Prostate gland (tissue), 2 donors: ENCODE data around the gene PSMA8. TPM values are rescaled to one million over a fixed set of nuclear protein-coding genes. Genes with fewer than 3 reads are reported as not detected.
A peak's percentile ranks its signal among the peaks of the same experiment; 100 is the strongest.

ENCODE experiments used
- DNase-seq: peaks from one replicate; pipeline ENCODE4 v3.0.0-alpha.2; 2019; ENCODE audit warnings: low spot score
- H3K27ac ChIP-seq, 2 donors: fragments of 200-600 bp; sonication (generic); 2 replicates each; pipeline ENCODE4 v1.5.1; 2017 to 2019
- H3K27me3 ChIP-seq: fragments of 200-600 bp; sonication (generic); replicated peaks from 2 replicates; pipeline ENCODE4 v1.5.1; 2019; ENCODE audit not compliant: insufficient read depth
- H3K36me3 ChIP-seq, 2 donors: fragments of 200-600 bp; sonication (generic); 1 replicate in 1 of 2; 2 replicates in 1 of 2; pipeline versions ENCODE4 v1.5.1 to v1.8.1; 2017 to 2019
- H3K4me1 ChIP-seq: fragments of 200-600 bp; sonication (generic); replicated peaks from 2 replicates; pipeline ENCODE4 v1.5.1; 2019
- H3K4me3 ChIP-seq, 2 donors: fragments of 200-600 bp; sonication (generic); 2 replicates each; pipeline ENCODE4 v1.5.1; 2017 to 2019
- H3K9me3 ChIP-seq: fragments of 200-600 bp; sonication (generic); 2 replicates; pipeline ENCODE4 v1.5.1; 2017
- CTCF ChIP-seq, 4 experiments: fragments of 200-600 bp in 2 of 4; fragments of 450-650 bp in 2 of 4; sonication (generic) in 2 of 4; IDR thresholded peaks; 1 replicate in 3 of 4; 2 replicates in 1 of 4; pipeline ENCODE4 v1.5.1; 2016 to 2019; ENCODE audit warnings: antibody characterized with exemption in 4 of 4, mild to moderate bottlenecking in 2 of 4, moderate library complexity in 2 of 4
- POLR2A ChIP-seq: fragments of 450-650 bp; IDR thresholded peaks from one replicate; pipeline ENCODE4 v1.6.1; 2016; ENCODE audit warnings: antibody characterized with exemption, mild to moderate bottlenecking
- POLR2AphosphoS5 ChIP-seq: sonication (generic); formaldehyde crosslinking; IDR thresholded peaks from one replicate; pipeline ENCODE4 v1.6.1; 2017; ENCODE audit warnings: antibody characterized with exemption
- WGBS: methylation state at CpG from one replicate; pipeline ENCODE4 v1.1.5; 2018; 5-methylcytosine and 5-hydroxymethylcytosine counted together
- intact Hi-C: fragments of 100-400 bp; cut with DNase I; formaldehyde crosslinking; loops from one replicate; pipeline ENCODE4 v1.14.2; 2022
- total RNA-seq, 2 donors: library from RNA; depleted of rRNA; stranded (reverse); fragments of >200 nt; gene quantifications; one replicate each; pipeline ENCODE4 v1.1.0, GENCODE V29; 2016

PSMA8 gene
- total RNA-seq, 2 donors from 2014 or later: 2.9 TPM; not detected in 1

DNA sequence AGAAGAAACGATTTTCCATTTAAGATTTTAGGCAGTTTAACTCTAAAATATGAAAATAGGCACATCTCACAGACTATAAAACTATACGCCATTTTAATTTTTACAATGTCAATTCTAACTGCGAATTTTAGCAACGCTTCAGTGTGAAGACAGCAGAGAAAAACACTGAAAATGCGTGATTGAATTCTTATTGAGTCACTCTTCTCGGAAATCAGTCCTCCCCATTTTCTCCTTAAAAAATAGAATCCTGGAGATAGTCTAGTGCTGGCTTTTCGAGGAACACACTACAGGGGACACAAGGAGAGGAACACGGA lies 92.2 kb downstream of the PSMA8 start:
- peak overlapping the region; percentile 77 to 82 for H3K4me3 ChIP-seq
- TF ChIP-seq POLR2A (no peak), POLR2AphosphoS5 (no peak), CTCF (IDR thresholded peaks at IDR 0.05) (no peak)
- H3K27me3 ChIP-seq: no peaks in the 10 kb centered on the region
- no peaks in the 10 kb centered on the region for H3K36me3 ChIP-seq
- peaks cover 4% of the 10 kb centered on the region for H3K4me1 ChIP-seq
- no peaks in the 10 kb centered on the region for H3K9me3 ChIP-seq
- DNase-seq: no peak
- intact Hi-C loops: loop anchor here (2.0 to 10.0 kb wide), 2 partner anchors 135 to 319 kb away; partner anchors contain the start of genes KCTD1 and SS18
- peak overlapping the region; percentile 68 to 71 for H3K27ac ChIP-seq
- WGBS: 5% methylated on average over 8 of the region's 8 CpGs

DNA sequence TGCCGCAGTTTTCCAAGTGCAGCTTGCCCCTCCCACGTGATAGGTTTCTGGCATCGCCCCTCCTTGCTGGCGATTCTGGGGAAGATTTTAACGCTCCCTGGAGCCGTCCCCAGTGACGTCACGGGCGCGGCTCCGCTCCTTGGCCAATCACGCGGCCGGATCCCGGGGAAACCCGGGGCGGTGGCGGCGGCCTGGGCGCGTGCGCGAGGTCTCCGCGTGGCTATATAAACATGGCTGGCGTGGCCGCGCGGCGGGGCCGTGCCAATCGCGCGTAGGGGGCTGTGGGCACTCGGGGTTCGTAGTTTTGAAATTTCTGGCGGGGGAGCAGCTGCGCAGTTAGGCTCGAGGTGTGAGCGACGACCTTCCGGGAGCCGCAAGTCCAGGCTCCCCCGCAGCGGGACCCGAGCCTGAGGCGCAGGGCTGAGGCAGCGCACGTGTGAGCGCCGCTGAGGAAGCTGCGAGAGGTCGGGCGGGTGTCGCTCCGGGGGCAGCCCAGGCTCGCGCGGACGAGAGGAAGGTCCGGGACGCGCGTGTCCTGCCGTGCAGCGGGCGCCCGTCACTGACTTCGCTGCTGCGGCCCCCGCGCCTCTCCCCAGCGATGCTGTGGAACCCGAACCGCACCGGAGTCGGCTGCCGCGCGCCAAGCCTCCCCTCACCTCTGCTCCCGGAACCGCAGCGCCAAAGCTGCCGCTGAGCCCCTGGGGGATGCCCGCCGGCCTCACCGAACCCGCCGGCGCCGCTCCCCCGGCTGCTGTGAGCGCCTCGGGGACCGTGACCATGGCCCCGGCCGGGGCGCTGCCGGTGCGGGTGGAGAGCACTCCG lies 92.8 kb downstream of the PSMA8 start, which contains the start of gene TAF4B:
TAF4B (plus strand) TSS at position 217 of the 822 bp plus-strand sequence; CDS start at position 706, 489 bp downstream.
- peaks cover 4% of the 10 kb centered on the region for H3K4me1 ChIP-seq
- H3K27me3 ChIP-seq: no peaks in the 10 kb centered on the region
- H3K36me3 ChIP-seq: no peaks in the 10 kb centered on the region
- H3K9me3 ChIP-seq: no peaks in the 10 kb centered on the region
- TF ChIP-seq CTCF (IDR thresholded peaks at IDR 0.05) (no peak), POLR2A (peak; percentile 88), POLR2AphosphoS5 (peak; percentile 96)
- H3K4me3 ChIP-seq: peak within 1 kb of the TSS; percentile 77 to 82
- intact Hi-C loops: loop anchor here (2.0 to 10.0 kb wide), 2 partner anchors 136 to 318 kb away; partner anchors contain the start of genes KCTD1 and SS18
- WGBS: under 1% methylated on average over 38 of the region's 101 CpGs
- H3K27ac ChIP-seq: peak within 1 kb of the TSS; percentile 68 to 71
- DNase-seq: peak; percentile 93

- 16% methylated on average over 28 of the region's 28 CpGs for WGBS
- TF ChIP-seq POLR2A: no peak
- no peak for TF ChIP-seq POLR2AphosphoS5
- TF ChIP-seq CTCF (IDR thresholded peaks at IDR 0.05): no peak
- Histone ChIP-seq H3K4me1 (peaks cover 4% of the 10 kb centered on the region), H3K36me3 (no peaks in the 10 kb centered on the region), H3K4me3 (peak overlapping the region; percentile 77 to 82), H3K27me3 (no peaks in the 10 kb centered on the region), H3K9me3 (no peaks in the 10 kb centered on the region), H3K27ac (peak overlapping the region; percentile 68 to 71)
- intact Hi-C loops: loop anchor here (2.0 to 10.0 kb wide), 2 partner anchors 136 to 318 kb away; partner anchors contain the start of genes KCTD1 and SS18
- DNase-seq: no peak
Measured at GRCh38 chr18:26227051-26227670, 93.5 kb downstream of the PSMA8 start.

- H3K4me1 ChIP-seq: peaks cover 4% of the 10 kb centered on the region
- no peak overlapping the region for H3K27ac ChIP-seq
- H3K9me3 ChIP-seq: no peaks in the 10 kb centered on the region
- no peak for TF ChIP-seq POLR2AphosphoS5
- no peaks in the 10 kb centered on the region for H3K36me3 ChIP-seq
- H3K4me3 ChIP-seq: no peak overlapping the region
- no peak for DNase-seq
- intact Hi-C loops: loop anchor here (10.0 kb wide), 1 partner anchor 316 kb away; the partner anchor contains the start of gene KCTD1
- no peaks in the 10 kb centered on the region for H3K27me3 ChIP-seq
- 91% methylated on average over 6 of the region's 6 CpGs for WGBS
Measured at GRCh38 chr18:26228562-26229260, 95.0 kb downstream of the PSMA8 start.

DNA sequence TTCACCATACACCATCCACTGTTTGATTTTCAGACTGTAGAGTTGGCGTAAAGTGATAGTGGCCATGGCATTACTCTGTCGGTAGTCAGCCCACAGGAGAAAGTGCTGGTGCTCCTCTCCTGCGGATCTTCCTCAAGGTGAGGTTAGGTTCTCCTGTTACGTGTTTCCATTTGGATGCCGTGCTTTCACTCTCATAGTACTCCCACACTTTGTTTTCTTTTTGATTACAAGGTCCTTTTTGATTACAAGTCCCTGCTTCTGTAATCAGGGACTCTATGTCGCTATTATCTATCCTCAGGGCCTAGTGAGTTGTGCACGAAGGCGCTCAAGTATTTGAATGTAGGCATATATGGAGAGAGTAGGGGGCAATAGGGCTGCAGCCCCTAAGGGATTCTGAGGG lies 96.8 kb downstream of the PSMA8 start:
- Histone ChIP-seq H3K4me3 (no peak overlapping the region), H3K36me3 (no peaks in the 10 kb centered on the region), H3K9me3 (no peaks in the 10 kb centered on the region), H3K4me1 (peaks cover 4% of the 10 kb centered on the region), H3K27ac (no peak overlapping the region), H3K27me3 (no peaks in the 10 kb centered on the region)
- TF ChIP-seq CTCF (IDR thresholded peaks at IDR 0.05) (no peak), POLR2AphosphoS5 (no peak), POLR2A (no peak)
- DNase-seq: no peak
- 94% methylated on average over 8 of the region's 8 CpGs for WGBS
- intact Hi-C loops: no loop called here
